NK-92 (cell line): ENCODE results near the gene PLSCR3.

Experiments
- DNase-seq: peaks from one replicate; lab custom pipeline; 2025; ENCODE audit not compliant: unreplicated experiment; lab: John Stamatoyannopoulos, UW

The PLSCR3 gene

DNA sequence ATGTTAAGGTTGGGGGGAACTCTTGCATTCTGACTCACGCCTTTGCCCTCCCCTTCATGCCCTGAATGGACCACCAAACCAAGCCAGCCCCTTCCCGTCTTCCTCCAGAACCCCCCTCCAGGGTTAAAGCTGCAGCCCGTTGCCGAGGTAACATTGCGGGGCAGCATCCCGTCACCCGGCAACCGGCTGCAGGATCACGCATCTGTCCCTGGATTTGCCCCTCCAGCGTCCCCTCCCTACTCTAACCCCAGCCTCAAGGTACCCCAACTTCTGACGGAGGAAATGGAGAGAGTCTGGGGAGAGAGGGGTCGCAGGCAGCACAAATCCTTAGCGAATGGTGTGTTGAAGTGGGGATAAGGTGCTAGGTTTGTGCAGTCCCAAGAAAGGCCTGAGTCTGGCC is 12.8 kb upstream of the PLSCR3 start:
- no peak for DNase-seq

DNA sequence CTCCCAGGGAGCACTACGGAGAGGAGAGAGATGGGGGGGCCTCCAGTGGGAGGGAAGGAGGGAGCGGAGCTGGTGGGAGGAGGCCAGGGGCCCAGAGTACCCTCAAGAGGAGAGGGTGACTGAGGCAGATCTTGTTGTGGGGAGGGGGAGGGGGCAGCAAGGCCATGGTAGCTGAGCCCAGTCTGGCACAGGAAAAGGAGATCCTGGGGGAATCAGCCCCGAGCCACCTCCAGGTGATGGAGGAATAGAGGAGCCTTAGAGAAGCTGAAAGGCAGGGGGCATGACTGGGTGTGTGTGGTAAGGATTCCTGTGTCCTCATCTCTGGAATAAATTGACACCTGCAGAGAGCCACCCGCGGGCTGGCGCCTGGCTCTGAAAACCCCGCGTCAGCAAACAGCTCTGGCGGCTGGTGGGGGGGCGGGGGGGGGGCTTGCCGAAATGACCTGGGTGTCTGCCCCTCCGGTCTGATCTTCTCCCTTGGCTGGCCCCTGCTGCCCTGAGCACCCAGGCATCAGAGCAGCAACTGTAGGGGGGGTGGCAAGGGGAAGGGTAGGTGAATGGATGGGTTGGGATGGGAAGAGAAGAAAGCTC is 12.0 kb upstream of the PLSCR3 start:
- DNase-seq, result no peak

DNA sequence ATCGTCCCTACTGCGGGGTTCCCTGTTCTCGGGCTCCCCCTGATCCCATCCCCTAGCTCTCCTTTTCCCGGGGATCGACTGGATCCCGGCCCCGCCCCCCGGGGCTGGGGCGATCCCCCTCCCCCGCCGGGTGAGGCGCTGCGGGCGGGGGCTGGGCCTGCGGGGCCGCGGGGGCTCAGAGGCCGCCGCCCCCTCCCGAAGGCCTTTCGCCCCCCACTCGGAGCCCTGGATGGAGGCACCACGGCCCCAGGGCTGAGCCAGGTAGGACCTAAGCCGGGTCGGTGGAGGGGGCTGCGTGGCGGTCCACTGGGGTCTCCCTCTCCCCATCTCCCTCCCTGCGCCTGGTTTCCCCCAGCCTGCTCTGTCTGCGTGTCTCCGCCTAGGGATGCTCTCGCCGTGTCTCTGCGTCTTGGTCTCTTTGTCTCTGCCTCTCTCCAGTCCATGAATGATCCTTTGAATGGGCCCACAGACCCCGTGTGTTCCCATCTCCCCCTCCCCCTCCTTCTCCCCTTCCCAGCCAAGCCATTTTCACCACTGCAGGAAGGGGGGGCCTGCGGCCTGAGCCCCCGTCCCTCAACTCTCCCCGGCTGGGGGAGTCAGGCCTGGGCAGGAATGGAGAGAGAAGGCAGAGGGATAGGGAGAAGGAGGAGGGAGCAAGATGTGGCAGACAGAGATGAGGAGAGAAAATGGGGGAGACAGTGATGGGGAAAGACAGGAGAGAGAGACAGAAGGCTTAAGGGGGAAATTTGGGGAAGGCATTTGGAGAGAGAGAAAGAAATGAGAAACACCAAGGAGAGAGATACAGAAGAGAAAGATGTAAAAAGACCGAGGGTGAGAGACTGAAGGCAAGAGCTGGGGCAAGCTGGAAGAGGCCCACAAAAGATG is 11.3 kb upstream of the PLSCR3 start:
- DNase-seq, result no peak

DNA sequence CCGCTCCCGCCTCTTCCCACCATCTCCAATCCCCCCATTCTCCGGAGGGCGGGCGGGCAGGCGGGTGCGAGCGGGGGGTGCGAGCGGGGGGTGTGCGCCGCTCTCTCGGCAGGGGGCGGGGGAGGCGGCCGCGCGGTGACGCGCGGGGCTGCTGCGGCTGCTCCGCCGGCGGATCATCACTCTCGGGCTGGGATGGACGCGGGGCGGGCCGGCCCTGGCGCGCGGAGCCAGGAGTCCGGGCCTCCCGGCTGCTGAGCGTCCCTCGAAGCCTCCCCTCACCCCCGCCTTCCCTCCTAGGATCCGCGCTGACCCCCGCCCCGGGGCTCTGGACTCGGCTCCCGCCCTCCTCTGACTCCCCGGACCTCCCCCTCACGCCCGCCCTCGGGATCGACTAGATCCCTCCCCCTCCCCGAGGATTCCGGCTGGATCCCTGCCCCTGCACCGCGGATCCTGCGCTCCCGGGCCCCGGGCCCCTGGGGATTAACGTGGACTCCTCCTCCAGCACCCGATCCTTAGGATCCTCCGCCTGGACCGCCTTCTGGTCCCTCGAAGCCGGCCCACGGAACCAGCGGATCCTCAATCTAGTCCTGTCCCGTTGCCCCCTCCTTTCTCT is 10.5 kb upstream of the PLSCR3 start:
- DNase-seq, result no peak

DNA sequence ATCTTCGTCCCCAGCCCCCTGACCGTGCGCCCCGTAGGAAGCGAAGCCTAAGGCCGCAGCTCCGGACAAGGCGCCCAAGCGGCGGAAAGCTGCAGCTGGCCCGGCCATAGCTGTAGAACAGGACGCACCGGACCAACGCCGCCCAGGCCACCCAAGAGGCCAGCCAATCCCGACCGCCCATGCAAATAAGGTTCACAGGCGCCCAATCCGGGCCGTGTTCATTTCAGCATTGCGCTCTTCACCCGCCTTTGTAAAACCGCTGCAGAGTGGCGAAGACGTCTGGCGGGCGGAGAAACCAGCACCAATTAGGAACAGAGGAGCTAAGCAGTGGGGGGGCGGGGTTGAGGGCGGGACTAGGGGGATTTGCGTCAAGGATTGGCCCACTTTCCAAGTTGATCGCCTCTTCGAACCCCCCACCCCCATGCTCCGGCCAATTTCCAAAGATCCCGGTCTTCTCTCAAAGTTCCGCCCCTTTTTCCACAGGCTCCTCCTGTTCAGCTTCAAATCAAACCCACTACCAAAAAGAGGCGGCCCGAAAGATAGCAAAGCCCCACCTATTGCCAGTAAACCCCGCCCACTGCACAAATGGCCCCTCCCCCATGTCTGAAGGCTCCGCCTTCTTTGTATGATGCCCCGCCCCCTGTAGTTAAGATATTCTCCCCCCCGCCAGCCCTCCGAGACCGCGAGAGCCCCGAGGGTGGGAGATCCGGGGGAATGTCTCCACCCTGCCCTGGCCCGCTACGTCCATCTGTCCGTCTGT is 9.8 kb upstream of the PLSCR3 start, which contains the start of gene TMEM256:
Gene TMEM256, minus strand, starts transcription at position 121 of the 760 bp plus-strand sequence. Its CDS starts 13 bp downstream, at position 108.
- DNase-seq, result peak; percentile 95

GRCh38 chr17:7403727-7403976 is 9.3 kb upstream of the PLSCR3 start:
- DNase-seq, result no peak

GRCh38 chr17:7403043-7403726 is 8.9 kb upstream of the PLSCR3 start:
- no peak for DNase-seq

GRCh38 chr17:7398612-7399011 is 4.3 kb upstream of the PLSCR3 start:
- no peak for DNase-seq

DNA sequence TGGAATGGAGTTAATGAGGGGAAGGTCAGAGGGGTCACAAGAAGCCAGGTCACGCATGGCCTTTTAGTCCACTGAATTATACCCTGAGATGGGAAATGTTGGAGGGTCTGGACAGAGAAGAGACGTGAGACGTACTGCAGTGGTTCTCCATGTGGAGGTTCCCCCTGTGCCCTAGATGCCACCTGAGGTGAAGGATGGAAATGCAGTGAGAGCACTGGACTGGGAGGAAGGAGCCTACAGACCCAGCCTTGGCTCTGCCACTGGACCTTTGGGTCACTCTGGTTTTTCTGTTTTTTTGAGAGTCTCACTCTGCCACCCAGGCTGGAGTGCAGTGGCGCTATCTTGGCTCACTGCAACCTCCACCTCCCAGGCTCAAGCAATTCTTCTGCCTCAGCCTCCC is 1.8 kb upstream of the PLSCR3 start:
- DNase-seq, result no peak

- no peak for DNase-seq
Observed at GRCh38 chr17:7393613-7394451, 493 bp downstream of the PLSCR3 start.

DNA sequence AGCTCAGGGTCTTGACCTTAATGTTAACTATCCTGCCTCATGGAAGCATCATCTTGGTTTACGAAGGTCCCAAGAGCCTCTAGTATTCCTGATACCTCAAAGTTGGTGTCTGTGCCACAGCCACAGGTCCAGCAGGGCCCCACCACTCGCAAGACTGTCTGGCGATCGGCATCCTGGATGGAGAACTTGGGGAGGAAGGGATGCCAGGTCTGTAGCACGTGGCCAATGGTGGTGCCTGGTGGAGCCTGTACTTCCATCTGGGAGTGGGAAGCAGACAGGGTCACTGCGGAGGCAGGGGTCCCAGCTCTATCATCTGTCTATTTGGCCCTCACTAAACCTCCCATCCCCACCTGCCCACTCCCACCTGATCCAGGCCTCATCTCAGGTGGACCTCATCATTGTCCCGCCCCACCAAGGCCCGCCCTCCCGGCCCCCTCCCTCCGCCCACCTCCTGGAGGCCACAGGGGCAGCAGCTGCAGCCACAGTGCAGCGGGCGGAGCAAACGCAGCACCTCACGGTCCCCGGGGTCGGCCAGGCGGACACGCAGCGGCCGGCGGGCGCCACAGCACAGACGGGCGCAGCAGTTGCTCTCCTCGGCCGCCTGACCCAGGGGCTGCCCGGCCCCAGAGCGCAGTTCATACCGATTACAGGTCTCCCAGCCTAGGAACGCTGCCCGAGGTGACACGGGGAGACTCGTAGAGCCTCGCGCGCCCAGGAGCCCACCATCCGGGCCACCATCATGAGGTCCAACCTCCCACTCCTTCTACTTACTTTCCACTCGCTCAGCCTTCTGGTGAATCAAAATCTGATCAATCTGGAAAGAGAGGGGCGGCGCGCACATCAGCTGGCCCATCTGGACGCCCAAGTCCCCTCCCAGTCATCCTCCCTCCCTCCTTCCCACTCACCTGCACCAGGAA is 1.4 kb downstream of the PLSCR3 start:
- DNase-seq, result no peak

DNA sequence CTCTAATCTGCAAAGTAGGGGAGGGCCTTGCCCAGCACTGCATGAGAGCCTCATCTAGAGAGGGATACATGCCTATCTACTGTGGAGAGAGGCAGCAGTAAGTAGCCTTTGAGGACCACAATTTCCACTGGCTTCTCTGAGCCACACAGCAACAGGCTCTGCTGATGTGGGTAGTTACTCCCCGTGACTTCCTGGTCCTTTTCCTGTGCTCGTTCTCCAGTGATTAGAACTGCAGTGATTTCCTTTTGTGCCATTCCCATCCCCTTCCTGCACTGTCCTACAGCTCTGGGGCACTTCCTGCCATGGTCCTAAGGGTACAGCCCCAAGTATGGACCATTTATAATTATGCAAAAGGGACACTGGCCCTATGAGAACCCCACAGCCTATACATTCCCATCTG is 3.0 kb downstream of the PLSCR3 start:
- no peak for DNase-seq

GRCh38 chr17:7389924-7390910 is 4.1 kb downstream of the PLSCR3 start:
- DNase-seq, result no peak

- DNase-seq, result no peak
Observed at GRCh38 chr17:7388856-7389255, 5.5 kb downstream of the PLSCR3 start.

- no peak for DNase-seq
Observed at GRCh38 chr17:7384489-7385081, 9.7 kb downstream of the PLSCR3 start.

GRCh38 chr17:7383742-7384488 is 10.4 kb downstream of the PLSCR3 start:
- DNase-seq, result no peak

DNA sequence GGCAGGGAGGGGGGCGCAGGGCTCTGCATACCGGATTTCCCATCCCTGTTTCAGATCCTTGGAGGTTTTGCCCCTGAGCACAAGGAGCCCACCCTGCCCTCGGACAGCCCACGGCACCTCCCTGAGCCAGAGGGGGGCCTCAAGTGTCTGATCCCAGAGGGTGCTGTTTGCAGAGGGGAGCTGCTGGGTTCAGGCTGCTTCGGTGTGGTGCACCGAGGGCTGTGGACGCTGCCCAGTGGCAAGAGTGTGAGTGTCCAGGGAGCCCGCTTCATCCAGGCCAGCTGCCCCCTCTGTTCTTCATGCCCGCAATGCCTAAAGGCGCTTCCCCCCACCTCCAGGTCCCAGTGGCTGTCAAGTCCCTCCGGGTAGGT is 11.0 kb downstream of the PLSCR3 start:
- no peak for DNase-seq
